ENCODE results near the gene MAPRE3.
"Not testable (repeated sequence)": the region's sequence is repeated elsewhere in the genome, so short reads cannot be mapped to it uniquely, and the experiment has no call there.

Gene MAPRE3

GRCh38 chr2:26970244-26970927 lies at the start of gene MAPRE3:
TSS of gene MAPRE3 (plus strand) at chr2:26970637. CDS start at chr2:27022219, 51,582 bp downstream.
- peak; percentile 77 to 90 for DNase-seq

GRCh38 chr2:26921323-26921722 lies 49.1 kb upstream of the MAPRE3 start:
- no peak for DNase-seq

- DNase-seq: peak; percentile 57 to 85
Observed at GRCh38 chr2:26922405-26923188, 47.8 kb upstream of the MAPRE3 start.

GRCh38 chr2:26923189-26923466 lies 47.3 kb upstream of the MAPRE3 start:
- DNase-seq: not testable (repeated sequence)

GRCh38 chr2:26924731-26925099 lies 45.7 kb upstream of the MAPRE3 start:
- no peak for DNase-seq

- DNase-seq: no peak
Observed at GRCh38 chr2:26925100-26925791, 45.2 kb upstream of the MAPRE3 start.

GRCh38 chr2:26927221-26927620 lies 43.2 kb upstream of the MAPRE3 start:
- no peak for DNase-seq

GRCh38 chr2:26932974-26933373 lies 37.5 kb upstream of the MAPRE3 start:
- DNase-seq: no peak

GRCh38 chr2:26933431-26934334 lies 36.8 kb upstream of the MAPRE3 start:
- no peak for DNase-seq

- no peak for DNase-seq
Observed at GRCh38 chr2:26934335-26934724, 36.1 kb upstream of the MAPRE3 start.

GRCh38 chr2:26934985-26935384 lies 35.5 kb upstream of the MAPRE3 start:
- no peak for DNase-seq

GRCh38 chr2:26936855-26937254 lies 33.6 kb upstream of the MAPRE3 start:
- DNase-seq: no peak

- no peak for DNase-seq
Observed at GRCh38 chr2:26938399-26939118, 31.9 kb upstream of the MAPRE3 start.

GRCh38 chr2:26940001-26940400 lies 30.4 kb upstream of the MAPRE3 start:
- DNase-seq: no peak

- no peak for DNase-seq
Observed at GRCh38 chr2:26941486-26941885, 29.0 kb upstream of the MAPRE3 start.

- DNase-seq: peak in 1 of 2 experiments; percentile 71
Observed at GRCh38 chr2:26942543-26943295, 27.7 kb upstream of the MAPRE3 start.

GRCh38 chr2:26945991-26946750 lies 24.3 kb upstream of the MAPRE3 start:
- DNase-seq: no peak

- no peak for DNase-seq
Observed at GRCh38 chr2:26946841-26947784, 23.3 kb upstream of the MAPRE3 start.

- DNase-seq: no peak
Observed at GRCh38 chr2:26948800-26949199, 21.6 kb upstream of the MAPRE3 start.

GRCh38 chr2:26950246-26950645 lies 20.2 kb upstream of the MAPRE3 start:
- no peak for DNase-seq
